DOHH2 (cell line): ENCODE results near the gene NOS1.

Experiments
- CTCF ChIP-seq: fragments of 200-600 bp; sonication (generic); IDR thresholded peaks from one replicate; pipeline ENCODE4 v1.5.1; 2014; ENCODE audit warnings: antibody characterized with exemption, mild to moderate bottlenecking, low read depth, low read length; ENCODE audit not compliant: poor library complexity, severe bottlenecking
- EZH2phosphoT487 ChIP-seq: fragments of 200-600 bp; sonication (generic); IDR thresholded peaks from 2 replicates; pipeline ENCODE4 v1.6.1; 2017; ENCODE audit warnings: borderline replicate concordance, mild to moderate bottlenecking, antibody characterized with exemption, low read length, moderate library complexity, mixed read lengths

GRCh38 chr12:117370588-117370987 is 9.2 kb upstream of the NOS1 start:
- TF ChIP-seq CTCF (no peak), EZH2phosphoT487 (no peak)
